SU-DHL-6 (cell line): ENCODE results near the gene ZC3HAV1L.
"Not testable (repeated sequence)": the region's sequence is repeated elsewhere in the genome, so short reads cannot be mapped to it uniquely, and the experiment has no call there.

ENCODE experiments used
- H2AFZ ChIP-seq: fragments of 200-600 bp; sonication (generic); 2 replicates; pipeline ENCODE4 v1.6.1; 2014; ENCODE audit warnings: low read depth, mild to moderate bottlenecking, moderate library complexity, mixed read lengths, antibody characterized with exemption, low read length; ENCODE audit not compliant: severe bottlenecking
- H3F3A ChIP-seq: fragments of 200-600 bp; shearing (Covaris generic); 2 replicates; pipeline ENCODE4 v1.6.0; 2016; ENCODE audit warnings: antibody characterized with exemption, mild to moderate bottlenecking; ENCODE audit not compliant: insufficient read depth
- H3K27ac ChIP-seq: fragments of 200-600 bp; sonication (generic); 2 replicates; pipeline ENCODE4 v1.5.1; 2016; ENCODE audit warnings: low read depth, mild to moderate bottlenecking, low read length, moderate library complexity, mixed read lengths
- H3K27me3 ChIP-seq: fragments of 200-600 bp; sonication (generic), shearing (Covaris generic); 2 replicates; pipeline ENCODE4 v1.6.0; 2014; ENCODE audit warnings: mild to moderate bottlenecking, low read length
- H3K36me3 ChIP-seq: fragments of 200-600 bp; sonication (generic); 2 replicates; pipeline ENCODE4 v1.6.1; 2014; ENCODE audit warnings: mild to moderate bottlenecking, low read length, mixed read lengths
- H3K4me2 ChIP-seq: fragments of 300-600, 200-600 bp; shearing (Covaris generic), sonication (generic); 2 replicates; pipeline ENCODE4 v1.6.0; 2014; ENCODE audit warnings: low read length, low read depth, mild to moderate bottlenecking; ENCODE audit not compliant: poor library complexity, severe bottlenecking
- H3K4me3 ChIP-seq: fragments of 200-600 bp; sonication (generic); 2 replicates; pipeline ENCODE4 v1.5.1; 2014; ENCODE audit warnings: antibody characterized with exemption, low read length, mild to moderate bottlenecking, mixed read lengths; ENCODE audit not compliant: insufficient read depth, poor library complexity, severe bottlenecking
- H3K79me2 ChIP-seq: fragments of 200-600 bp; sonication (generic); 2 replicates; pipeline ENCODE4 v1.6.1; 2014; ENCODE audit warnings: mild to moderate bottlenecking, low read length, moderate library complexity; ENCODE audit not compliant: insufficient read depth
- H3K9ac ChIP-seq: fragments of 200-600 bp; sonication (generic); 2 replicates; pipeline ENCODE4 v1.7.0; 2014; ENCODE audit warnings: mild to moderate bottlenecking, low read length
- H3K9me2 ChIP-seq: fragments of 200-600 bp; sonication (generic); replicated peaks from 2 replicates; pipeline ENCODE4 v1.6.1; 2014; ENCODE audit warnings: low read length; ENCODE audit not compliant: insufficient read depth
- H3K9me3 ChIP-seq: fragments of 200-600 bp; sonication (generic); 2 replicates; pipeline ENCODE4 v1.6.1; 2014; ENCODE audit warnings: low read length, mixed read lengths; ENCODE audit not compliant: insufficient read depth
- H4K20me1 ChIP-seq: fragments of 200-600 bp; sonication (generic); 2 replicates; pipeline ENCODE4 v1.6.1; 2014; ENCODE audit warnings: low read depth, mild to moderate bottlenecking, antibody characterized with exemption, low read length, moderate library complexity, mixed read lengths
- CTCF ChIP-seq: fragments of 200-600 bp; sonication (generic); IDR thresholded peaks from one replicate; pipeline ENCODE4 v1.5.1; 2017; ENCODE audit warnings: antibody characterized with exemption, mild to moderate bottlenecking, low read length, moderate library complexity; ENCODE audit not compliant: insufficient read depth, poor library complexity, severe bottlenecking
- EZH2phosphoT487 ChIP-seq: fragments of 200-600 bp; sonication (generic), shearing (Covaris generic); conservative IDR thresholded peaks from 2 replicates; pipeline ENCODE4 v1.6.1; 2018; ENCODE audit warnings: mild to moderate bottlenecking, antibody characterized with exemption, low read length, moderate library complexity, mixed read lengths

The ZC3HAV1L gene

GRCh38 chr7:139032473-139032872 is 3.4 kb downstream of the ZC3HAV1L start:
- Histone ChIP-seq H3K79me2 (no peaks in the 10 kb centered on the region), H3K4me2 (no peak overlapping the region), H3K4me3 (no peak overlapping the region), H4K20me1 (no peaks in the 10 kb centered on the region), H3K9ac (no peak overlapping the region), H2AFZ (no peak overlapping the region), H3K27me3 (no peaks in the 10 kb centered on the region), H3F3A (no peaks in the 10 kb centered on the region), H3K36me3 (no peaks in the 10 kb centered on the region), H3K27ac (no peak overlapping the region), H3K9me3 (no peaks in the 10 kb centered on the region), H3K9me2 (no peaks in the 10 kb centered on the region)
- TF ChIP-seq CTCF (no peak), EZH2phosphoT487 (no peak)

- Histone ChIP-seq H3K27ac (no peak overlapping the region), H3K9me2 (no peaks in the 10 kb centered on the region), H3K36me3 (no peaks in the 10 kb centered on the region), H3F3A (no peaks in the 10 kb centered on the region), H3K4me2 (no peak overlapping the region), H4K20me1 (no peaks in the 10 kb centered on the region), H3K9me3 (no peaks in the 10 kb centered on the region), H3K27me3 (no peaks in the 10 kb centered on the region), H3K79me2 (no peaks in the 10 kb centered on the region), H2AFZ (no peak overlapping the region), H3K4me3 (no peak overlapping the region), H3K9ac (no peak overlapping the region)
- no peak for TF ChIP-seq EZH2phosphoT487
- TF ChIP-seq CTCF, result no peak
These were observed 6.5 kb downstream of the ZC3HAV1L start for GRCh38 chr7:139029353-139029752.

- H3K4me3 ChIP-seq, result no peak overlapping the region
- no peak overlapping the region for H3K27ac ChIP-seq
- no peaks in the 10 kb centered on the region for H3K9me3 ChIP-seq
- no peaks in the 10 kb centered on the region for H3K79me2 ChIP-seq
- H3K36me3 ChIP-seq, result no peaks in the 10 kb centered on the region
- no peaks in the 10 kb centered on the region for H3K27me3 ChIP-seq
- no peak overlapping the region for H3K9ac ChIP-seq
- TF ChIP-seq CTCF (no peak), EZH2phosphoT487 (no peak)
- H3K9me2 ChIP-seq, result no peaks in the 10 kb centered on the region
- no peak overlapping the region for H2AFZ ChIP-seq
- no peak overlapping the region for H3K4me2 ChIP-seq
- H4K20me1 ChIP-seq, result no peaks in the 10 kb centered on the region
- no peaks in the 10 kb centered on the region for H3F3A ChIP-seq
These were observed 9.3 kb downstream of the ZC3HAV1L start for GRCh38 chr7:139026551-139026950.

GRCh38 chr7:139025861-139026260 is 10.0 kb downstream of the ZC3HAV1L start:
- H2AFZ ChIP-seq, H3K9ac ChIP-seq, H3K9me2 ChIP-seq, H4K20me1 ChIP-seq, H3K36me3 ChIP-seq, H3K79me2 ChIP-seq, H3K27me3 ChIP-seq, H3K4me2 ChIP-seq, H3K4me3 ChIP-seq, H3F3A ChIP-seq, H3K9me3 ChIP-seq, H3K27ac ChIP-seq: not testable (repeated sequence)
